ENCODE results near the gene KLF8. TPM values are rescaled to one million over a fixed set of nuclear protein-coding genes. Genes with fewer than 3 reads are reported as not detected.

The KLF8 gene
- total RNA-seq, 2 donors from 2014 or later: 20.5 to 24.5 TPM

GRCh38 chrX:56288608-56289007 is 56.5 kb downstream of the KLF8 start:
- intact Hi-C loops (cut with DNase I): no loop called here
- DNase-seq (ENCODE audit: low spot score): no peak

GRCh38 chrX:56289449-56289848 is 57.3 kb downstream of the KLF8 start:
- intact Hi-C loops (cut with DNase I): no loop called here
- DNase-seq (ENCODE audit: low spot score): no peak

GRCh38 chrX:56308726-56309125 is 76.6 kb downstream of the KLF8 start:
- no peak for DNase-seq (ENCODE audit: low spot score)
- intact Hi-C loops (cut with DNase I): no loop called here

GRCh38 chrX:56309881-56310280 is 77.7 kb downstream of the KLF8 start:
- intact Hi-C loops (cut with DNase I): no loop called here
- DNase-seq (ENCODE audit: low spot score): no peak

- no peak for DNase-seq (ENCODE audit: low spot score)
- intact Hi-C loops (cut with DNase I): no loop called here
Observed at GRCh38 chrX:56310581-56310980, 78.4 kb downstream of the KLF8 start.

GRCh38 chrX:56313308-56313707 is 81.2 kb downstream of the KLF8 start:
- intact Hi-C loops (cut with DNase I): no loop called here
- DNase-seq (ENCODE audit: low spot score): no peak

- no peak for DNase-seq (ENCODE audit: low spot score)
- intact Hi-C loops (cut with DNase I): no loop called here
Observed at GRCh38 chrX:56314334-56314733, 82.2 kb downstream of the KLF8 start.

- no peak for DNase-seq (ENCODE audit: low spot score)
- intact Hi-C loops (cut with DNase I): no loop called here
Observed at GRCh38 chrX:56318076-56318475, 85.9 kb downstream of the KLF8 start.

- intact Hi-C loops (cut with DNase I): no loop called here
- DNase-seq (ENCODE audit: low spot score): no peak
Observed at GRCh38 chrX:56319165-56319564, 87.0 kb downstream of the KLF8 start.
